Activated gamma-delta T cell treated with Interleukin-2 at 50 U/mL for 16 hours (primary cell): ENCODE data around the gene GAL3ST2.

Experiments used
- DNase-seq: peaks from one replicate; pipeline ENCODE4 v3.0.0-alpha.2; 2020

The GAL3ST2 gene

DNA sequence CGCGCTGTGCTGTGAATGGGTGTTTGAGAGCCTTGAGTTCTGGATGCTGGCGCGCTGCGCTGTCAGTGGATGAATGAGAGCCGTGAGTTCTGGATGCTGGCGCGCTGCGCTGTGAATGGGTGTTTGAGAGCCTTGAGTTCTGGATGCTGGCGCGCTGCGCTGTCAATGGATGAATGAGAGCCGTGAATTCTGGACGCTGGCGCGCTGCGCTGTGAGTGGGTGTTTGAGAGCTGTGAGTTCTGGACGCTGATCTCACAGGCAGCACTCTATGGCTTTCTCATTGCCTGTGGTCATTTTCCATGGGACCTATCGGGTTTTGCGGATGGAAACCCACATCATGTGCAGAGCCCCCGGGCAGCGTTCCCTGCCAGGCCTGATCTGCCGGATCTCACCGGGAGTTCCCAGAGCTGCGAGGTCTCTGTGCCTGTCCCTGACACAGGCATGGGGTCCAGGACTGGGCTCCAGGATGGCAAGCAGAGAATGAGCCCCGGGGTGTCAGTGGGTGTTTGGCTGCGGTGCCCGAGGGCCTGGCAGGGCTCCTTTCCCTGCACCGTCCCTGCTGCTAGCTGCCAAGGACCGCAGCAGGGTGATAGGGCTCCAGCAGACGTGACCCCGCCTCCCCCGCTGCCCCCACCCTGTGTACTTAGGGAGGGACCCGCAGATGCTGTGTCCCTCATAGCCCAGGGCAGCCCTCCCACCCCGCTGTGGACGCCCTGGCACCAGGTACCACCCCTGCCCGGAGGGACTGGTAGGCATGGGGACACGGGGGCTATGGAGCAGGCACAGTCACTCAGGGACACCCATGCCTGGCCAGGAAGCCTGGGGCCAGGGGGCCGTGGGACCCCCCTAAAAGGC is 72.4 kb downstream of the GAL3ST2 start:
- no peak for DNase-seq

DNA sequence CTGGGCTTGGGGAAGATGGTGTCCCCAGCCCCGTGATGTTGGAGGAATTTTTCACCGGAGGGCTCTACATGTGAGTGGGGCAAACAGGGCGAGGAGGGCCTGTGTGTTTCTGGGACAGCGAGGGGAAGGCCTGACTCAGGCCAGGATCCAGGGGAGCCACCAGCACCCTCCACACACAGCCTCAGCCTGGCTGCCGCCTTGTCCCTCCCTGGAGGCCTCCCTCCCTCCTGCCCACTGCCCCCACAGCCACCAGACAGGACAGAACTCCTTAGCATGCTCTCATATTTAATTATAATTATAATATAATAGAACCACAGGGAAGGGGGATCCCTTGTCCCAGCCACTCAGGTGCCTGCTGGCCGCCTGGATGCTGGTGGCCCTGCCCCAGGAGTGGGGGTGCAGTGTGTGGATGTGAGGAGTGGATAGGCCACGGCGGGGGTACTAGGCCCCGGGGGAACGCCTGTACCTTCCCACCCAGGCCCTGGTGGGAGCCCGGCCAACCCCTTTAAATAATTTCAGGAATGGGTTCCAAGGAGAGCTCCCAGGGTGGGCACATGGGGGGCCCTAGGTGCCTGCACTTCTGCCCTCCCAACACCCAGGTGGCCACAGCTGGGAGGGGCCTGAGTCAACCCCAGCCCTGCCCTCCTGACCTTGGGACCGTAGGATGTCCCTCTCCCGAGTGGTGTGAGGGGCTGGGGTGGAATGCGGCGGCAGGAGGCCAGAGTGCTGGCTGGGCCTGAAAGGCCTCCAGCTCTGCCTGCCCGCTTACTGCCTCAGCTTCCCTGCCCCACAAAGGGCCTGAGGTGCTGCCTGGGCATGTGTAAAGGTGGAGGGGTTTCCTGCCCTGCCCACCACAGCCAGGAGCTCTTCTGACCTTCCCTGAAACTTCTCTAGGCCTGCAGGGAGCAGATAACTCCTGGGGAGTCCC is 73.3 kb downstream of the GAL3ST2 start:
- no peak for DNase-seq

DNA sequence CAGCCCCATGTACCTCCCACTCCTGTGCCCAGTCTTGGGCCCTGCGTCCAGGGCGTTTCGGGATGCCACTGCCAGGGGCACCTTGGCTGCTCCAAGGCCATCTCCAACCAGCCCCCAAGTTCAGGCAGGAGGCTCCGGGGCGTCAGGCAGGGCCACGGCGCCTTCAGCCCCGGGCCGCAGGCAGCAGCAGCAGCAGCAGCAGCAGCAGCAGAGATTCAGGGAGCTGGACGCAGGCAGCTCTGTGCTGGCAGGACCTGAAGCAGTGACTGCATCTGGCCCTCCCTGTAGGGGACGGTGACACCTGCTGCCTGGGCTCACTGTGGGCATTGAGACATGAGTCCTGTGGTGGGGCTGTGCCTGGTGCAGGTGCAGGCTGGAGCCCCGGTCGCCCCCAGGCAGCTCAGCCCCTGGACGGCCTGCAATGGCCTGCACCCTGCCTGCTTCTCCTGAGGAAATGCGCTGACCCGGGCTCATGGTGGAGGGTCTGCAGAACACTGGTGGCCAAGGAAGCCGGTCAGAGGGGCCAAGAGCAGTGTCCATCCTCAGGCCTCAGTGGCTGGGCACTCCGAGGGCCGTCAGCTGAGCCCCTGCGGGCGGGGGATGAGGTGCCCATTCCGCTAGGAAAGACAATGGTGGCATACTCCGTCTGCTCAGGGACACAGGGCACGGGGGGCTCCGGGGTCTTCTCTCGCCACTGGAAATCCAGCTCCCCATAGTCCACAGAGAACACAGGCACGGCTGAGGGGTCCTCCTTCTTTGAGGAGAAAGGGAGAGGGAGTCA is 74.1 kb downstream of the GAL3ST2 start:
- DNase-seq = no peak

DNA sequence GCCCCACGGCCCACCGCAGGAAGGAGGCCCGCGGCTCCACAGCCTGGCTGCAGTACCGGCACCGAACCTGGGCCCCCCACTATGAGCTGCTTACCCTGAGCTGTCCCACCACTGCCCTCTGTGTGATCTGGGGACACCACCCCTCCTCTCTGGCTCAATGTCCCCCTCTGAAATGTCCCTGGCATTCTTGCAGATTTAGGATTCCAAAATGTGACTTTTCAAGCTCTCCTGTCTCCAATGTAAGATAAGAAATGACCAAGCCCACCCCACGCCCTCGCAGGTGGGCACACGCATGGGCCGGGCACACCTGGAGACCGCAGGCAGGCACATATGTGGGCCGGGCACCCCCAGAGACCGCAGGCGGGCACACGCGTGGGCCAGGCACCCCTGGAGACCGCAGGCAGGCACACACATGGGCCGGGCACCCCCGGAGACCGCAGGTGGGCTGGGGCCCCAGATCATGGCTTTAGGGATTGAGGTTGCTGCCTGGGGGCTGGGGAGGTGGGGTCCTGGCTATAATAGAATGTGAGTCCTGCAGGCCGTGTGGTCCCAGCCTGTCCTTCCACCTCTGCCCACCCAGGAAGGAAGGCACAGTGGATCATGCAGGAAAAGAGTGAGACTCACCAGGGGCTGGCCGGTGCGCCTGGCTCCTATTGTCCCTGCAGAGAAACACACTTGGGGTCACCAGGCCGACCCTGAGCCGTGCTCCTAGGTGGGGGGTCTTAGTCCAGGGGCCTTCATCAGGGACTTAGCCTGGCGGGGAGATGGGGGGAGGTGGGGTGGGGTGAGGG is 74.9 kb downstream of the GAL3ST2 start:
- DNase-seq = no peak

DNA sequence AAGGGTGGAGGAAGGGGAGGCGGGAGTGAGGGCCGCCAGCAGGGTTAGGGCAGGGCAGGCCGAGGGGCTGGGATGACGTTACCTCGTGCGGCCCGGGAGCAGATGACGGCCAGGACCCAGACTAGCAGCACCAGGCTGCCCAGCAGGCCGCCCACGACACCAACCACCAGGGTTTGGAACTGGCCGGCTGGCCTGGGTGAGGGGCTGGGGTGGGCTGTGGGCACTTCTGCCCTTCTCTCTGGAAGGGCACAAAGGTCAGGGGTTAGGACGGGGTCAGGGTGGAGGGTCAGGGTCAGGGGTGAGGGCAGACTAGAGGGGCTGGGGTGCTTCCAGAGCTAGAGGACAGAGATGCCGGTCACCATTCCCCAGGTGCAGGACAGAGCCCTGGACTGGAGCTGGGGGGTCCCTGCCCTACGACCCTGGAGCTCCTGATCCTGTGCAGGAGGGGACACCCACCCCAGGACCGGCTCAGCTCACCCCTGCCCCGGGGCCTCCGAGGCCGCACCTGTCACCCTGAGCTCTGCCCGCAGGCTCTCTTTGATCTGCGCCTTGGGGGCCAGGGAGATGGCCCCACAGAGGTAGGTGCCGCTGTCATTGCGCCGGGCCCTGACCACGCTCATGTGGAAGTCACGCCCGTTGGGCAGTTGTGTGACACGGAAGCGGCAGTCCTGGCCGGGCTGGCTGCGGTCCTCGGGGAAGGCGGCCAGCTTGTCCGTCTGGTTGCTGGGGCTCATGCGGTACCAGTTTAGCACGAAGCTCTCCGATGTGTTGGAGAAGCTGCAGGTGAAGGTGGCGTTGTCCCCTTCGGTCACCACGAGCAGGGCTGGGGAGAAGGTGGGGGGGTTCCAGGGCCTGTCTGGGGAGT is 75.7 kb downstream of the GAL3ST2 start:
- DNase-seq = no peak

DNA sequence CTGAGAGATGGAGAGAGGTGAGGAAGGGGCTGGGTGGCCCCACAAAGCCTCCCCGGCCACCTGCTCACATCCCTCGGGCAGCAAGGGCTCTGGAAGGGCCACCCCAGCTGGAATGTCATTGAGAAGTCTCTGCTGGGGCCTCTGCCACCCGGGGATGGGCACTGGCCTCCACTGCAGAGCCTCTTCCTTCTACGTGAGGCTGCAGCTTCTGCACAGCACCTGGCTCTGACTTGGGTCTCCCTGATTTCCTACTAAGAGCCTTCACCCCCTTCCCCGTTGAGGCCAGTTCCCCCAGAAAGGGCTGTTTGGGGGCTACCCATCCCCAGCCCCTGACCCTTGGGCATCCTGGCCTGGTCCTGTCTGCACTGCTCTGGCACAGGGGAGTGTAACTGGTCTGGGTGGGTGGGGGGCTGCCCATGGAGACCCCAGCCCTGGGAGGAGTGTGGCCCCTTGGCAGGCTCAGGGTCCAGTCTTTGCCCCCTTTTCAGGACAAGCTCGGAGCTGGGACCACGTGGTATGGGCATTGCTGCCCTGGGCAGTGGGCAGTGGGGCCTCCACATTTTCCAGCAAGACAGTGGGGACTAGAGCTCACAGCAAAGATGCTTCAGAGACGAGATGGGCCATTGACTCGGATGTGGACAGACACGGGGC is 76.5 kb downstream of the GAL3ST2 start:
- DNase-seq = no peak
